Right lobe of liver (tissue), 6 donors: ENCODE results near the gene HMOX2. TPM values are rescaled to one million over a fixed set of nuclear protein-coding genes. Genes with fewer than 3 reads are reported as not detected.
A peak's percentile ranks its signal among the peaks of the same experiment; 100 is the strongest.

Experiments used
- ATAC-seq, 4 donors: fragments of 200-7000 bp; cut with Tn5 transposase; one replicate each; pipeline ENCODE4 v1.9.1; 2020; ENCODE audit warnings: mild to moderate bottlenecking in 4 of 4, moderate library complexity in 4 of 4
- DNase-seq, 3 donors: peaks; one replicate each; pipeline ENCODE4 v3.0.0-alpha.2; 2020
- H3K27ac ChIP-seq, 3 donors: fragments of 200-600 bp; one replicate each; pipeline ENCODE4 v1.8.0; 2022
- H3K27me3 ChIP-seq, 2 donors: fragments of 200-600 bp; one replicate each; pipeline ENCODE4 v1.8.0; 2022
- H3K36me3 ChIP-seq, 4 donors: fragments of 200-600 bp; sonication (generic) in 1 of 4; one replicate each; pipeline versions ENCODE4 v1.5.1 to v1.8.0; 2017 to 2022; ENCODE audit warnings: control low read depth in 1 of 4
- H3K4me1 ChIP-seq, 4 donors: fragments of 200-600 bp; sonication (generic) in 1 of 4; one replicate each; pipeline versions ENCODE4 v1.5.1 to v1.8.0; 2017 to 2022; ENCODE audit warnings: control low read depth in 1 of 4
- H3K4me3 ChIP-seq, 3 donors: fragments of 200-600 bp; one replicate each; pipeline ENCODE4 v1.8.0; 2022
- H3K9me3 ChIP-seq, 4 donors: fragments of 200-600 bp; sonication (generic) in 1 of 4; one replicate each; pipeline versions ENCODE4 v1.5.1 to v1.8.0; 2017 to 2022; ENCODE audit warnings: control low read depth in 1 of 4
- CTCF ChIP-seq, 4 donors: fragments of 200-600 bp in 3 of 4; fragments of 450-650 bp in 1 of 4; IDR thresholded peaks; one replicate each; pipeline versions ENCODE4 v1.5.1 to v1.8.0; 2016 to 2022; ENCODE audit warnings: antibody characterized with exemption in 4 of 4, mild to moderate bottlenecking in 2 of 4
- POLR2A ChIP-seq: fragments of 450-650 bp; IDR thresholded peaks from one replicate; pipeline ENCODE4 v1.6.1; 2017; ENCODE audit warnings: antibody characterized with exemption, mild to moderate bottlenecking
- WGBS: methylation state at CpG from one replicate; pipeline ENCODE4 v1.1.6; 2018; ENCODE audit warnings: low coverage, low lambda C conversion rate; ENCODE audit not compliant: insufficient coverage; ENCODE audit errors: missing lambda C conversion rate; 5-methylcytosine and 5-hydroxymethylcytosine counted together
- intact Hi-C, 2 donors: fragments of 100-400 bp; cut with DNase I; formaldehyde crosslinking; loops; one replicate each; pipeline versions ENCODE4 v1.11.2 to v1.14.1; 2022
- total RNA-seq, 6 experiments: library from RNA; depleted of rRNA in 2 of 6; stranded (reverse); fragments of >200 nt in 2 of 6; fragmentation: NEBNext Ultra II Directional in 3 of 6; extraction: Animal tissue kit (Norgen Biotek cat#: 25700) in 3 of 6; gene quantifications; one replicate each; pipeline versions ENCODE4 v1.1.0 to v1.2.4, GENCODE V29; 2016 to 2023
- donor health status: DM: no; HTN: yes; CAD: no.
- donor health status: DM: no; HTN: no; CAD: no.
- donor health status: DM: no; HTN: no; CAD: no.
- donor health status: DM: no; HTN: yes; CAD: no.
- donor health status: DM: no; HTN: yes; CAD: no.

HMOX2 gene
- total RNA-seq, 6 experiments from 2014 or later = 39.7 to 74.7 (median 55.4) TPM

- intact Hi-C loops = no loop called here
- peak; percentile 54 to 72 (median 66) for DNase-seq
- peaks cover 0 to 8% (median 0%) of the 10 kb centered on the region in 4 donors for H3K4me1 ChIP-seq
- H3K9me3 ChIP-seq = peaks cover 0 to 5% (median 0%) of the 10 kb centered on the region in 4 donors
- ATAC-seq = peak; percentile 16 to 48 (median 40)
- H3K4me3 ChIP-seq = peak overlapping the region; percentile 74 to 87 (median 83)
- peak overlapping the region; percentile 92 to 94 (median 93) for H3K27ac ChIP-seq
- no peak for TF ChIP-seq POLR2A
- no peak for TF ChIP-seq CTCF (IDR thresholded peaks at IDR 0.05)
- H3K36me3 ChIP-seq = no peaks in the 10 kb centered on the region
- 11% methylated on average over 3 of the region's 75 CpGs for WGBS
- no peaks in the 10 kb centered on the region for H3K27me3 ChIP-seq
Observed at GRCh38 chr16:4537376-4538343, 61.5 kb downstream of the HMOX2 start.

- intact Hi-C loops = no loop called here
- Histone ChIP-seq H3K36me3 (no peaks in the 10 kb centered on the region), H3K4me1 (peaks cover 0 to 8% (median 0%) of the 10 kb centered on the region in 4 donors), H3K9me3 (peaks cover 0 to 5% (median 0%) of the 10 kb centered on the region in 4 donors), H3K27ac (peak within 1 kb of the TSS; percentile 92 to 94 (median 93)), H3K27me3 (no peaks in the 10 kb centered on the region), H3K4me3 (peak within 1 kb of the TSS; percentile 74 to 87 (median 83))
- peak in 2 of 4 donors; percentile 3 to 16 for TF ChIP-seq CTCF (IDR thresholded peaks at IDR 0.05)
- peak; percentile 96 for TF ChIP-seq POLR2A
- ATAC-seq (peak; percentile 90 to 94 (median 92)), DNase-seq (peak; percentile 98)
- 13% methylated on average over 15 of the region's 67 CpGs for WGBS
Observed at GRCh38 chr16:4538350-4539235, 62.4 kb downstream of the HMOX2 start, which contains the start of gene CDIP1. TSS of gene CDIP1 (minus strand) at chr16:4538773. CDS start at chr16:4514130, 24,643 bp downstream.

GRCh38 chr16:4539716-4540284 lies 63.6 kb downstream of the HMOX2 start:
- Histone ChIP-seq H3K27ac (no peak overlapping the region), H3K4me1 (peaks cover 0 to 8% (median 0%) of the 10 kb centered on the region in 4 donors), H3K36me3 (no peaks in the 10 kb centered on the region), H3K27me3 (no peaks in the 10 kb centered on the region), H3K9me3 (peaks cover 0 to 5% (median 0%) of the 10 kb centered on the region in 4 donors), H3K4me3 (no peak overlapping the region)
- no peak for ATAC-seq
- intact Hi-C loops = no loop called here
- DNase-seq = no peak
- 100% methylated on average over 2 of the region's 2 CpGs for WGBS
- no peak for TF ChIP-seq POLR2A
- TF ChIP-seq CTCF (IDR thresholded peaks at IDR 0.05) = no peak

- intact Hi-C loops = no loop called here
- WGBS = 81% methylated on average over 8 of the region's 8 CpGs
- no peak overlapping the region for H3K27ac ChIP-seq
- peaks cover 0 to 5% (median 0%) of the 10 kb centered on the region in 4 donors for H3K9me3 ChIP-seq
- ATAC-seq (no peak), DNase-seq (no peak)
- H3K36me3 ChIP-seq = no peaks in the 10 kb centered on the region
- TF ChIP-seq POLR2A (no peak), CTCF (IDR thresholded peaks at IDR 0.05) (no peak)
- H3K4me3 ChIP-seq = no peak overlapping the region
- peaks cover 0 to 7% (median 0%) of the 10 kb centered on the region in 4 donors for H3K4me1 ChIP-seq
- no peaks in the 10 kb centered on the region for H3K27me3 ChIP-seq
Observed at GRCh38 chr16:4544473-4544872, 68.3 kb downstream of the HMOX2 start.
